Liver (tissue), 9 donors: Measurements from ENCODE around the gene TFB2M. TPM values are rescaled to one million over a fixed set of nuclear protein-coding genes. Genes with fewer than 3 reads are reported as not detected.

Experiments used
- DNase-seq: peaks from one replicate; pipeline ENCODE4 v3.0.0-alpha.2; 2017; ENCODE audit warnings: low spot score
- H3K27ac ChIP-seq, 2 donors: one replicate each; pipeline ENCODE4 v1.7.0; 2013; ENCODE audit warnings: inconsistent platforms in 2 of 2, low read length in 2 of 2, control low read depth in 1 of 2, low read depth in 1 of 2, mild to moderate bottlenecking in 1 of 2
- H3K27me3 ChIP-seq, 4 donors: one replicate each; pipeline versions ENCODE4 v1.6.1 to v1.7.0; 2013; ENCODE audit warnings: low read length in 3 of 4, inconsistent platforms in 1 of 4, mild to moderate bottlenecking in 1 of 4, moderate library complexity in 1 of 4; ENCODE audit not compliant: control insufficient read depth in 4 of 4, insufficient read depth in 4 of 4
- H3K36me3 ChIP-seq, 4 donors: one replicate each; pipeline versions ENCODE4 v1.6.1 to v1.7.0; 2013; ENCODE audit warnings: low read length in 3 of 4, mild to moderate bottlenecking in 3 of 4, low read depth in 1 of 4, moderate library complexity in 1 of 4; ENCODE audit not compliant: control insufficient read depth in 4 of 4, insufficient read depth in 3 of 4
- H3K4me1 ChIP-seq, 4 donors: one replicate each; pipeline versions ENCODE4 v1.6.1 to v1.7.0; 2013; ENCODE audit warnings: low read length in 3 of 4, mild to moderate bottlenecking in 3 of 4, moderate library complexity in 1 of 4; ENCODE audit not compliant: control insufficient read depth in 4 of 4, insufficient read depth in 4 of 4
- H3K4me3 ChIP-seq, 3 donors: one replicate each; pipeline versions ENCODE4 v1.6.1 to v1.7.0; 2013; ENCODE audit warnings: low read length in 3 of 3, control low read depth in 1 of 3, low read depth in 1 of 3, mild to moderate bottlenecking in 1 of 3
- H3K9ac ChIP-seq, 2 donors: one replicate each; pipeline ENCODE4 v1.7.0; 2013; ENCODE audit warnings: low read length in 2 of 2, mild to moderate bottlenecking in 2 of 2, moderate library complexity in 2 of 2, control low read depth in 1 of 2, low read depth in 1 of 2
- H3K9me3 ChIP-seq, 4 donors: one replicate each; pipeline versions ENCODE4 v1.6.1 to v1.7.0; 2013; ENCODE audit warnings: low read length in 3 of 4; ENCODE audit not compliant: control insufficient read depth in 4 of 4
- EGR1 ChIP-seq, 2 donors: IDR thresholded peaks; 2 replicates each; pipeline ENCODE4 v1.6.1; 2016 to 2018; ENCODE audit warnings: antibody characterized with exemption in 2 of 2, low read depth in 2 of 2
- FOXA1 ChIP-seq: IDR thresholded peaks from 2 replicates; pipeline ENCODE4 v1.6.1; 2016; ENCODE audit warnings: antibody characterized with exemption
- FOXA2 ChIP-seq: IDR thresholded peaks from 2 replicates; pipeline ENCODE4 v1.6.1; 2016; ENCODE audit warnings: antibody characterized with exemption
- GABPA ChIP-seq, 2 donors: IDR thresholded peaks in 1 of 2; conservative IDR thresholded peaks in 1 of 2; 2 replicates each; pipeline ENCODE4 v1.6.1; 2016; ENCODE audit warnings: antibody characterized with exemption in 2 of 2, mild to moderate bottlenecking in 1 of 2, moderate library complexity in 1 of 2
- HNF4A ChIP-seq, 2 donors: conservative IDR thresholded peaks; 2 replicates each; pipeline ENCODE4 v1.6.1; 2016; ENCODE audit warnings: antibody characterized with exemption in 2 of 2, mild to moderate bottlenecking in 2 of 2
- HNF4G ChIP-seq: IDR thresholded peaks from 2 replicates; pipeline ENCODE4 v1.6.1; 2016; ENCODE audit warnings: antibody characterized with exemption
- JUND ChIP-seq, 2 donors: IDR thresholded peaks; 2 replicates each; pipeline ENCODE4 v1.6.1; 2016; ENCODE audit warnings: antibody characterized with exemption in 2 of 2
- REST ChIP-seq: IDR thresholded peaks from 2 replicates; pipeline ENCODE4 v1.6.1; 2016; ENCODE audit warnings: antibody characterized with exemption, mild to moderate bottlenecking
- SP1 ChIP-seq: IDR thresholded peaks from 2 replicates; pipeline ENCODE4 v1.6.1; 2018; ENCODE audit warnings: antibody characterized with exemption, mild to moderate bottlenecking
- TAF1 ChIP-seq: conservative IDR thresholded peaks from 2 replicates; pipeline ENCODE4 v1.6.1; 2016; ENCODE audit warnings: antibody characterized with exemption, mild to moderate bottlenecking
- YY1 ChIP-seq: IDR thresholded peaks from 2 replicates; pipeline ENCODE4 v1.6.1; 2016; ENCODE audit warnings: antibody characterized with exemption, mild to moderate bottlenecking
- WGBS: extraction: QIAGEN DNeasy Blood & Tissue Kit; methylation state at CpG from one replicate; pipeline ENCODE4 v1.1.7; 2013; 5-methylcytosine and 5-hydroxymethylcytosine counted together
- polyA plus RNA-seq, 2 donors: library from polyadenylated mRNA; stranded (reverse) in 1 of 2; unstranded in 1 of 2; fragments of 200-250 nt in 1 of 2; fragments of >200 nt in 1 of 2; fragmentation: Nextera tagmentation in 1 of 2; extraction: Ambion mirVana in 1 of 2; gene quantifications; one replicate each; pipeline versions ENCODE4 v1.2.1 to v1.2.3, GENCODE V29; 2013 to 2015
- total RNA-seq, 2 donors: library from RNA; depleted of rRNA; stranded (reverse); fragments of >200 nt; gene quantifications; one replicate each; pipeline ENCODE4 v1.2.3, GENCODE V29; 2014
- donor health status: healthy.
- donor health status: healthy.
- donor health status: healthy.
- donor health status: healthy.
- donor health status: healthy.

The TFB2M gene
- total and polyA plus RNA-seq, 4 donors, result 15.0 to 26.4 (median 23.5) TPM

GRCh38 chr1:246569248-246570238 lies 3.5 kb upstream of the TFB2M start:
- 55% methylated on average over 8 of the region's 8 CpGs for WGBS
- H3K4me3 ChIP-seq, result no peak overlapping the region
- no peak for DNase-seq
- peak overlapping the region; percentile 50 to 51 for H3K27ac ChIP-seq
- no peaks in the 10 kb centered on the region for H3K27me3 ChIP-seq
- H3K36me3 ChIP-seq, result peaks cover 0 to 2% (median 0%) of the 10 kb centered on the region in 4 donors
- TF ChIP-seq FOXA2 (no peak), EGR1 (IDR thresholded peaks at IDR 0.05; ENCODE audit: low read depth in 2 of 2) (no peak), REST (no peak), FOXA1 (no peak), YY1 (no peak), HNF4A (conservative IDR thresholded peaks at IDR 0.05) (no peak), GABPA (IDR thresholded peaks at IDR 0.05 in 1 of 2, conservative IDR thresholded peaks at IDR 0.05 in 1 of 2) (no peak), HNF4G (no peak), TAF1 (no peak), JUND (IDR thresholded peaks at IDR 0.05) (no peak), SP1 (no peak)
- no peaks in the 10 kb centered on the region for H3K9me3 ChIP-seq
- H3K4me1 ChIP-seq, result peaks cover 3 to 21% (median 11%) of the 10 kb centered on the region in 4 donors
- peak overlapping the region in 1 of 2 donors; percentile 24 for H3K9ac ChIP-seq

GRCh38 chr1:246567646-246568235 lies 1.7 kb upstream of the TFB2M start:
- peaks cover 0 to 3% (median 1%) of the 10 kb centered on the region in 4 donors for H3K36me3 ChIP-seq
- H3K27me3 ChIP-seq, result no peaks in the 10 kb centered on the region
- TF ChIP-seq FOXA2 (no peak), REST (no peak), HNF4A (conservative IDR thresholded peaks at IDR 0.05) (no peak), HNF4G (no peak), GABPA (IDR thresholded peaks at IDR 0.05 in 1 of 2, conservative IDR thresholded peaks at IDR 0.05 in 1 of 2) (no peak), JUND (IDR thresholded peaks at IDR 0.05) (no peak)
- peak overlapping the region in 2 of 3 donors; percentile 83 to 99 for H3K4me3 ChIP-seq
- no peaks in the 10 kb centered on the region for H3K9me3 ChIP-seq
- H3K27ac ChIP-seq, result peak overlapping the region; percentile 92 to 96
- H3K9ac ChIP-seq, result peak overlapping the region; percentile 66 to 72
- DNase-seq, result no peak
- WGBS, result 61% methylated on average over 4 of the region's 4 CpGs
- H3K4me1 ChIP-seq, result peaks cover 3 to 28% (median 17%) of the 10 kb centered on the region in 4 donors
